ENCODE results near the gene GOLGA8M.
"Not testable (repeated sequence)": the region's sequence is repeated elsewhere in the genome, so short reads cannot be mapped to it uniquely, and the experiment has no call there.

The GOLGA8M gene

DNA sequence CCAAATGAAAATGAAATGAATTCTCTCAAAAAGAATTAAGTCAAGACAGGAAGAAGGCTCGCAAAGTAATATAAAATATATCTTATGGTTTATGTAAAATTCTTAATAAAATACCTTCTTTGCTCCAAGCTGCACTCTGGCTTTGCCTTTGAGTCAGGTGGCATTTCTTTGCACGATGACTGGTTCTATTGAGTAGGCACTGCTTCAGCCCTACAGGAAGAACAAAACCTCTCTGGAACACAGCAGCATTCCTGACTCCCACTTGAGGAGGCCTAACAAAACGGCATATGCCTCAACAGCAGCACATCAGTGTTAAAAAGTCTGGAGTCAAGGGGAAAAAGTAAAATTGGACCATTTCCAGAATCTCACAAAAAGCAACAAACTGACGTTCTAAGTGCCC lies 7.4 kb upstream of the GOLGA8M start:
- not testable (repeated sequence) for H3K9ac ChIP-seq (ENCODE audit: low read depth in 1 of 2, low read length in 2 of 2); H3K36me3 ChIP-seq (ENCODE audit: control insufficient read depth in 1 of 2, insufficient read depth in 2 of 2, low read length in 2 of 2); H3K27ac ChIP-seq (ENCODE audit: low read depth, low read length); H3K27me3 ChIP-seq (ENCODE audit: control insufficient read depth in 1 of 2, insufficient read depth in 2 of 2, low read length in 2 of 2); H3K4me1 ChIP-seq (ENCODE audit: control insufficient read depth in 1 of 2, insufficient read depth in 2 of 2, low read length in 2 of 2); H3K9me3 ChIP-seq (ENCODE audit: control insufficient read depth in 1 of 2, low read length in 2 of 2); H3K4me3 ChIP-seq (ENCODE audit: low read depth in 1 of 2, low read length in 2 of 2)

DNA sequence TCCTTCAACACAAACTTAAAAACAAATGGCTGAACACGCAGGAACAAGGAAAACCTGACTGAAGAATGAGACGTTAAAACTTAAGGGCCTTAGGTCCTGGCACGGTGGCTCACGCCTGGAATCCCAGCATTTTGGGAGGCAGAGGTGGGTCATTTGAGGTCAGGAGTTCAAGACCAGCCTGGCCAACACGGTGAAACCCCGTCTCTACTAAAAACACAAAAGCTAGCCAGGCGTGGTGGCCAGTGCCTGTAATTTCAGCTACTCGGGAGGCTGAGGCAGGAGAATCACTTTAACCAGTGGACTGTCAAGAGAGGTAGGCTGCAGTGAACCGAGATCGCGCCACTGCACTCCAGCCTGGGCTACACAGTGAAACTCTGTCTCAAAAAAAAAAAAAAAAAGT lies 6.4 kb upstream of the GOLGA8M start:
- H3K27me3 ChIP-seq (ENCODE audit: control insufficient read depth in 1 of 2, insufficient read depth in 2 of 2, low read length in 2 of 2); H3K36me3 ChIP-seq (ENCODE audit: control insufficient read depth in 1 of 2, insufficient read depth in 2 of 2, low read length in 2 of 2); H3K4me1 ChIP-seq (ENCODE audit: control insufficient read depth in 1 of 2, insufficient read depth in 2 of 2, low read length in 2 of 2); H3K9ac ChIP-seq (ENCODE audit: low read depth in 1 of 2, low read length in 2 of 2); H3K4me3 ChIP-seq (ENCODE audit: low read depth in 1 of 2, low read length in 2 of 2); H3K9me3 ChIP-seq (ENCODE audit: control insufficient read depth in 1 of 2, low read length in 2 of 2); H3K27ac ChIP-seq (ENCODE audit: low read depth, low read length): not testable (repeated sequence)

DNA sequence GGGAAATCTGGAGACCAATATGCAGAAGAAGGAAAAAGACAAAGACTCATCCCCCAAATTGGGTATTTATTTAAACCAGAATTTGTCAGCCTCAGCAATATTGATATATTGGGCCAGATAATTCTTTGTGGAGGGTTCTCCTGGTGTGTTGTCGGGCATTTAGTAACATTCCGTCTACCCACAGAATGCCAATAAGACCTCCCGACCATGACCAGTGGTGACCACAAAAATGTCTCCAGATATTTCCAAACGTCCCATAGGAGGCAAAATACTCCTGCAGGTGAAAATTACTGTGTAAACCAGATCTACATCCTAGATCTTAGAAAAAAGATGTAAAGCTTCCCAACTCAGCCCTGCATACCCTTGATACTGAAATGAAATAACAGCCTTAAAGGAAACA lies 2.0 kb upstream of the GOLGA8M start:
- H3K9ac ChIP-seq (ENCODE audit: low read depth in 1 of 2, low read length in 2 of 2); H3K9me3 ChIP-seq (ENCODE audit: control insufficient read depth in 1 of 2, low read length in 2 of 2); H3K36me3 ChIP-seq (ENCODE audit: control insufficient read depth in 1 of 2, insufficient read depth in 2 of 2, low read length in 2 of 2); H3K4me1 ChIP-seq (ENCODE audit: control insufficient read depth in 1 of 2, insufficient read depth in 2 of 2, low read length in 2 of 2); H3K4me3 ChIP-seq (ENCODE audit: low read depth in 1 of 2, low read length in 2 of 2); H3K27me3 ChIP-seq (ENCODE audit: control insufficient read depth in 1 of 2, insufficient read depth in 2 of 2, low read length in 2 of 2); H3K27ac ChIP-seq (ENCODE audit: low read depth, low read length): not testable (repeated sequence)

DNA sequence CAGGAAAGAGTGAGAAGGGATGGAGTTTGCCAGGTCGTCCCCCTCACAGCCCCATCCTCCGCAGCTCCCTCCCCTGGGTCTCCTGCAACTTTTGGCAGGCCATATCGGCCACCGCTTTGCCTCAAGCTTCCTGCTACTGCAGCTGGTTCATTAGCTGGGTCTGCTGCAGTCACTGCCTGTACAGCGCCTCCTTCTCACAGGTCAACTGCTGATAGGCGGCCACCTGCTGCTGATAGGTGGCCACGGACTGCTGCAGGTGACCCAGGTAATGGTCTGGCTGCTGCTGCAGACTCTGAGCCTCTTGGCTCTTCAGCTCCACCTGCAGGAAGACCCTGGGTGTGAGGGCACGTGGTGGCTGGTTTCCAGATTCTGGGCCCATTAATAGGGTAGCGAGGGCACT lies 8.3 kb downstream of the GOLGA8M start:
- H3K36me3 ChIP-seq (ENCODE audit: control insufficient read depth in 1 of 2, insufficient read depth in 2 of 2, low read length in 2 of 2); H3K27me3 ChIP-seq (ENCODE audit: control insufficient read depth in 1 of 2, insufficient read depth in 2 of 2, low read length in 2 of 2); H3K27ac ChIP-seq (ENCODE audit: low read depth, low read length); H3K4me3 ChIP-seq (ENCODE audit: low read depth in 1 of 2, low read length in 2 of 2); H3K9ac ChIP-seq (ENCODE audit: low read depth in 1 of 2, low read length in 2 of 2); H3K9me3 ChIP-seq (ENCODE audit: control insufficient read depth in 1 of 2, low read length in 2 of 2); H3K4me1 ChIP-seq (ENCODE audit: control insufficient read depth in 1 of 2, insufficient read depth in 2 of 2, low read length in 2 of 2): not testable (repeated sequence)

DNA sequence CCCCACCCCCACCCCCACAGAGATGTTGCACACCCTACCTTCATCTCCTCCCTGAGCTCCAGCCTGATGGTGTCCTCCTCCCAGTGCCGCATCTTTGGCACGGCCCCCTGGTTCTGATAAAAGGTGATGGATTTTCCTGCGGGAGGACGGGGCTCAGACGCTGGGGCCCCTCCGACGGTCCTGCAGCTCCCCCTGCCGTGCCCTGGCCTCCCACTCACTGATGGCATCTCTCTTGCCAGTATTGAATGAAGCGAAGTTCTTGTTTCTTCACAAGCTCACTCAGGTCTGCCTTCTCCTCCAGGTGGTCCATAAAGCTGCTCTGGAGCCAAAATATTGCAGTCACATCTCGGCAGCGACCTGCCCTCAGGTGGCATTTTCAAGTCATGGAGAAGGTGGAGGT lies 9.8 kb downstream of the GOLGA8M start:
- H3K4me3 ChIP-seq (ENCODE audit: low read depth in 1 of 2, low read length in 2 of 2); H3K9ac ChIP-seq (ENCODE audit: low read depth in 1 of 2, low read length in 2 of 2); H3K4me1 ChIP-seq (ENCODE audit: control insufficient read depth in 1 of 2, insufficient read depth in 2 of 2, low read length in 2 of 2); H3K27ac ChIP-seq (ENCODE audit: low read depth, low read length); H3K36me3 ChIP-seq (ENCODE audit: control insufficient read depth in 1 of 2, insufficient read depth in 2 of 2, low read length in 2 of 2); H3K9me3 ChIP-seq (ENCODE audit: control insufficient read depth in 1 of 2, low read length in 2 of 2); H3K27me3 ChIP-seq (ENCODE audit: control insufficient read depth in 1 of 2, insufficient read depth in 2 of 2, low read length in 2 of 2): not testable (repeated sequence)

DNA sequence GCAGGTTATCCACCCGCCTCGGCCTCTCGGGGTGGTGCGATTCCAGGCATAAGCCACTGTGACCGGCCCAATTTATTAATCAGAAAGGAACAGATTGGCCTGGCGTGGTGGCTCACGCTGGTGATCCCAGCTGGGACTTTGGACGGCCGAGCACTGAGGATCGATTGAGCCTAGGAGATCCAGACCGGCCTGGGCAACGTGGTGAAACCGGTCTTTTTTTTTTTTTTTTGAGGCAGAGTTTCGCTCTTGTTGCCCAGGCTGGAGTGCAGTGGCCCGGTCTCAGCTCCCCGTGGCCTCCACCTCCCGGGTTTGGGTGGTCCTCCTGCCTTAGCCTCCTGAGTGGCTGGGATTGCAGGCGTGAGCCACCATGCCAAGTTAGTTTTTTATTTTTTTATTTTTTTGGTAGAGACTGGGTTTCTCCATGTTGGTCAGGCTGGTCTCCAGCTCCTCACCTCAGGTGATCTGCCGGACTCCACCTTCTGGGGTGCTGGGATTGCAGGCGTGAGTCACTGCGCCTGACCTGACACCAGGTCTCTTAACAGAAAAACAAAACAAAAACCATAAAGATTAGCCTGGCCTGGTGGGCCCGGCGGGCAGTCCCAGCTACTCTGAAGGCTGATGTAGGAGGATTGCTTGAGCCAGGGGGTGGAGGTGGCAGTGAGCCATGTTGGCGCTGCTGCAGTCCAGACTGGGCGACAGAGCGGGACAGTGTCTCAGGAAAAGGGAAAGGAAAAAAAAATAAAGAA lies 18.0 kb downstream of the GOLGA8M start:
- H3K9ac ChIP-seq (ENCODE audit: low read depth in 1 of 2, low read length in 2 of 2); H3K4me1 ChIP-seq (ENCODE audit: control insufficient read depth in 1 of 2, insufficient read depth in 2 of 2, low read length in 2 of 2); H3K36me3 ChIP-seq (ENCODE audit: control insufficient read depth in 1 of 2, insufficient read depth in 2 of 2, low read length in 2 of 2); H3K4me3 ChIP-seq (ENCODE audit: low read depth in 1 of 2, low read length in 2 of 2); H3K27me3 ChIP-seq (ENCODE audit: control insufficient read depth in 1 of 2, insufficient read depth in 2 of 2, low read length in 2 of 2); H3K9me3 ChIP-seq (ENCODE audit: control insufficient read depth in 1 of 2, low read length in 2 of 2); H3K27ac ChIP-seq (ENCODE audit: low read depth, low read length): not testable (repeated sequence)

- H3K9me3 ChIP-seq (ENCODE audit: control insufficient read depth in 1 of 2, low read length in 2 of 2); H3K4me3 ChIP-seq (ENCODE audit: low read depth in 1 of 2, low read length in 2 of 2); H3K27ac ChIP-seq (ENCODE audit: low read depth, low read length); H3K36me3 ChIP-seq (ENCODE audit: control insufficient read depth in 1 of 2, insufficient read depth in 2 of 2, low read length in 2 of 2); H3K4me1 ChIP-seq (ENCODE audit: control insufficient read depth in 1 of 2, insufficient read depth in 2 of 2, low read length in 2 of 2); H3K9ac ChIP-seq (ENCODE audit: low read depth in 1 of 2, low read length in 2 of 2); H3K27me3 ChIP-seq (ENCODE audit: control insufficient read depth in 1 of 2, insufficient read depth in 2 of 2, low read length in 2 of 2): not testable (repeated sequence)
Observed at GRCh38 chr15:28693021-28693420, 19.2 kb downstream of the GOLGA8M start.

DNA sequence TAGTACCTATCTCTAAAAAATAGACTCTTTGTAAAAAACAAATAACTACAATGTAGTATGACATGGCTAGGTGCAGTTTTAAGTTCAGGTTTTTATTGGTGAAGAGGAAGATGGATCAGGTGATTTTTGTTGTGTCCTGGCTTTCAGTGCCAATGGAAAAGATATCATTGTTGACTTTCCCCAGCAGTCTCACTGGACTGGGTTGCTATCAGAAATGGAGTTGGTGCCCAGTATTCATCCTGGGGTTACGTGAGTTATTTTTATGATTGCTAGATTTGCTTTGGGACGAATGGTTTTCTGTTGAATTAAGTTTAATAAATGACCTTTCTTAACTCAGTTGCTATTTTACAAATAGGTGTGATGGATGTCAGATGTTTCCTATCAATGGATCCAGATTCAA lies 38.7 kb downstream of the GOLGA8M start:
- H3K9ac ChIP-seq (ENCODE audit: low read depth in 1 of 2, low read length in 2 of 2); H3K4me1 ChIP-seq (ENCODE audit: control insufficient read depth in 1 of 2, insufficient read depth in 2 of 2, low read length in 2 of 2); H3K36me3 ChIP-seq (ENCODE audit: control insufficient read depth in 1 of 2, insufficient read depth in 2 of 2, low read length in 2 of 2); H3K27ac ChIP-seq (ENCODE audit: low read depth, low read length); H3K4me3 ChIP-seq (ENCODE audit: low read depth in 1 of 2, low read length in 2 of 2); H3K27me3 ChIP-seq (ENCODE audit: control insufficient read depth in 1 of 2, insufficient read depth in 2 of 2, low read length in 2 of 2); H3K9me3 ChIP-seq (ENCODE audit: control insufficient read depth in 1 of 2, low read length in 2 of 2): not testable (repeated sequence)

GRCh38 chr15:28672122-28672521 lies 40.1 kb downstream of the GOLGA8M start:
- not testable (repeated sequence) for H3K9me3 ChIP-seq (ENCODE audit: control insufficient read depth in 1 of 2, low read length in 2 of 2); H3K4me3 ChIP-seq (ENCODE audit: low read depth in 1 of 2, low read length in 2 of 2); H3K36me3 ChIP-seq (ENCODE audit: control insufficient read depth in 1 of 2, insufficient read depth in 2 of 2, low read length in 2 of 2)

DNA sequence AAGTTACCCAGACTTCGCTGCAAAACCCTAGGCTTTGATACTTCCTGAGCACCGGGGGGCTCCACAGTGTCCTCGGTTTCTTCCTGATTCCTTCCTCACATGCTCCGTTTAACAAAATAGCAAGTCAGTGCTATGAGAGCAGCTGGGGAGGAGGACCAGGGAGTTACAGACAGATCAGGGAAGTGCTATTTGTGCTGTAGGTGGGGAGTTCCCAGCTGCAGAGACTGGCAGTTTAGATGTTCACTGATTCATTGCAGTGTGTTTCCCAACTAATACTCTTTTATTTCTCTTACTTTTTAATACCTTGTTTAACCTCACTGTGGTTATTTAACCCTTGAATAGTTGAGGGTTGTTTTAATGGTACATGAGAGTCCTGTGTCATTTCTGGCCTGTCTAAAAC lies 45.8 kb downstream of the GOLGA8M start:
- H3K9me3 ChIP-seq (ENCODE audit: control insufficient read depth in 1 of 2, low read length in 2 of 2); H3K27ac ChIP-seq (ENCODE audit: low read depth, low read length); H3K4me1 ChIP-seq (ENCODE audit: control insufficient read depth in 1 of 2, insufficient read depth in 2 of 2, low read length in 2 of 2); H3K9ac ChIP-seq (ENCODE audit: low read depth in 1 of 2, low read length in 2 of 2); H3K4me3 ChIP-seq (ENCODE audit: low read depth in 1 of 2, low read length in 2 of 2); H3K36me3 ChIP-seq (ENCODE audit: control insufficient read depth in 1 of 2, insufficient read depth in 2 of 2, low read length in 2 of 2); H3K27me3 ChIP-seq (ENCODE audit: control insufficient read depth in 1 of 2, insufficient read depth in 2 of 2, low read length in 2 of 2): not testable (repeated sequence)

More at GRCh38 chr15:28672122-28672521, 40.1 kb downstream of the GOLGA8M start:
- not testable (repeated sequence) for H3K27ac ChIP-seq (ENCODE audit: low read depth, low read length); H3K4me1 ChIP-seq (ENCODE audit: control insufficient read depth in 1 of 2, insufficient read depth in 2 of 2, low read length in 2 of 2); H3K27me3 ChIP-seq (ENCODE audit: control insufficient read depth in 1 of 2, insufficient read depth in 2 of 2, low read length in 2 of 2); H3K9ac ChIP-seq (ENCODE audit: low read depth in 1 of 2, low read length in 2 of 2)

DNA sequence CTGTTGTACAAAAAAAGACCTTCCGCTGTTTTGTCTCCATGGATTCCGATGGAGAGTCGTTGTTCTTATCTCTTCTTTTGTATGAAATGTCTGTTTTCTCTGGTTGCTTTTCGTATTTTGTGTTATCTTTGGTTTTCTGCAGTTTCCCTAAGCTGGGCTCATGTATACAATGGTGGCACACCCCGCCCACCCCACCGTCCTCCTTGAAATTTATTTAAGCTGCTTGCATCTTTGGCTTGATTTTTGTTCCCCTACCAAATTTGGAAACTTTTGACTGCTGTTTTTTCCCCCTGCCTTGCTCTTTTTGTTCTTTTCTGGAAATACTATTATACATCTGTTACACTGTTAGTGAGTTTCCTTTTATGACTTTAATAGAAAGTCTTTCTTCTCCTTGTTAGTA lies 47.6 kb downstream of the GOLGA8M start:
- not testable (repeated sequence) for H3K9me3 ChIP-seq (ENCODE audit: control insufficient read depth in 1 of 2, low read length in 2 of 2); H3K4me3 ChIP-seq (ENCODE audit: low read depth in 1 of 2, low read length in 2 of 2); H3K9ac ChIP-seq (ENCODE audit: low read depth in 1 of 2, low read length in 2 of 2); H3K27me3 ChIP-seq (ENCODE audit: control insufficient read depth in 1 of 2, insufficient read depth in 2 of 2, low read length in 2 of 2); H3K4me1 ChIP-seq (ENCODE audit: control insufficient read depth in 1 of 2, insufficient read depth in 2 of 2, low read length in 2 of 2); H3K27ac ChIP-seq (ENCODE audit: low read depth, low read length); H3K36me3 ChIP-seq (ENCODE audit: control insufficient read depth in 1 of 2, insufficient read depth in 2 of 2, low read length in 2 of 2)

All from duodenal mucosa (tissue), 2 donors.